ENCODE measurements around the gene ADCY4.

DNA sequence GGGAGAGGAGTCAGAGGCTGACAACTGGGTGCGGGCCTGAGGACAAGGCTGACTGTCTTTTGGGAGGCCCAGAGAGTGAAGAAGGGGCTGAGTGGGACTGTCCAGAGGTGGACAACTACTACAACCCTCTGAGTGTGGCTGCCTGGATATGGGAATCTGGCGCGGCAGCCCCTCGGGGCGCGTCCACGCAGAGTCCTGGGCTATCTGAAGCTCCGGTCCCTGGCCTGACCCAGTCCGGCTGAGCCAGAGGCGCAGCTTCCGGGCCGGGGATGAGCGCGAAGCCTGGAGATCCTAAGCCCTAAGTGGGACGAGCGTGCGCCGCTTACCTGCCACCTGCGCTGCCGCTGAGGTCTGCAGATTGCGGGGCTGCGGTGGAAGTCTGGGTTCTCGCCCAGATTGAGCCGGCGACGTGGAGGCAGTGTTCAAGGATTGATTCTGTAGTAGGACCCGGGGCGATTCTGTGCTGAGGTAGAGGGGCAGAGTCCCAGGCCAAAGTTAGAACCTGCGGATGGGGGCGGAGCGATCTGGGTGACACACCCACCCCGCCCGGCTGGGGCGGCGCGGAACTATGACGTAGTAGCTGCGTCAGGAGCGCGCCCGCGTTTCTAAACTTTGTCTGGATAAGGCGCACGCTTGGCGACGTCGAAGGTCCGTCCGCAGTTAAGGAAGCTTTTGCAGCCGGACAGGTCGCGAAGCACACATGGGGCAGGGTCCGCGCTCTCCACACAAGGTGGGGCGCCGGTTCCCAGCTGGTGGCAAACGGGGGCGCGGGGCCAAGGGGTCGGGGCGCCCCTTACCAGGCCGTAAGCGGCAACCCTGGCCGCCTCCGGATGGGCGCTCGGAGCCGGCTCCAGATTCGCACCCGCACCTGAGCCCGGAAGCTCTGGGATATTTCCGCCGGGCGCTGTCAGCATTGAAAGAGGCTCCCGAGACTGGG lies 35.3 kb downstream of the ADCY4 start, which contains the start of the genes DHRS1 and NOP9:
- TF ChIP-seq SUZ12 (IDR thresholded peaks at IDR 0.05; ENCODE audit: extremely low read depth, insufficient read depth, insufficient read length) (no peak), YY1 (IDR thresholded peaks at IDR 0.05; ENCODE audit: insufficient read depth, insufficient read length) (no peak), ZNF274 (IDR thresholded peaks at IDR 0.05; ENCODE audit: low read depth, low read length) (no peak)

All from NT2/D1 (cell line).